Astrocyte (in vitro differentiated cells and primary cell): Measurements from ENCODE around the gene LTK.

Experiments used
- CTCF ChIP-seq: IDR thresholded peaks from 2 replicates; pipeline ENCODE4 v1.5.1; 2011; ENCODE audit warnings: low read depth, mild to moderate bottlenecking, inconsistent platforms, low read length, moderate library complexity; ENCODE audit not compliant: insufficient read depth
- EZH2 ChIP-seq: IDR thresholded peaks from 2 replicates; pipeline ENCODE4 v1.6.1; 2012; ENCODE audit warnings: mild to moderate bottlenecking, low read length, inconsistent platforms; ENCODE audit not compliant: insufficient read depth

- no peak for TF ChIP-seq EZH2
- no peak for TF ChIP-seq CTCF
These were observed 41.3 kb upstream of the LTK start for GRCh38 chr15:41554915-41555314.
